Peyer's patch (tissue), 4 donors: Measurements from ENCODE around the gene ANKRD44. TPM values are rescaled to one million over a fixed set of nuclear protein-coding genes. Genes with fewer than 3 reads are reported as not detected.

ENCODE experiments used
- DNase-seq, 3 donors: peaks; one replicate each; pipeline ENCODE4 v3.0.0-alpha.2; 2017 to 2019
- H3K27ac ChIP-seq, 4 donors: fragments of 200-600 bp; sonication (generic); one replicate each; pipeline ENCODE4 v1.5.1; 2016 to 2019
- H3K27me3 ChIP-seq, 2 donors: fragments of 200-600 bp; sonication (generic); one replicate each; pipeline ENCODE4 v1.5.1; 2019
- H3K36me3 ChIP-seq, 3 donors: fragments of 200-600 bp; sonication (generic); one replicate each; pipeline ENCODE4 v1.5.1; 2016 to 2019
- H3K4me1 ChIP-seq, 4 donors: fragments of 200-600 bp; sonication (generic); one replicate each; pipeline ENCODE4 v1.5.1; 2016 to 2019
- H3K4me3 ChIP-seq, 4 donors: fragments of 200-600 bp; sonication (generic); 1 replicate in 3 of 4; 2 replicates in 1 of 4; pipeline ENCODE4 v1.5.1; 2016 to 2019; ENCODE audit warnings: mild to moderate bottlenecking in 1 of 4
- H3K9me3 ChIP-seq, 4 donors: fragments of 200-600 bp; sonication (generic); one replicate each; pipeline ENCODE4 v1.5.1; 2016 to 2019; ENCODE audit warnings: mild to moderate bottlenecking in 1 of 4
- CTCF ChIP-seq, 6 experiments: fragments of 450-650 bp in 4 of 6; fragments of 200-600 bp in 2 of 6; sonication (generic) in 1 of 6; IDR thresholded peaks; one replicate each; pipeline ENCODE4 v1.5.1; 2017 to 2019; ENCODE audit warnings: antibody characterized with exemption in 6 of 6, mild to moderate bottlenecking in 3 of 6, moderate library complexity in 1 of 6
- POLR2A ChIP-seq, 2 donors: fragments of 450-650 bp; IDR thresholded peaks; one replicate each; pipeline ENCODE4 v1.5.1; 2017; ENCODE audit warnings: antibody characterized with exemption in 2 of 2, mild to moderate bottlenecking in 2 of 2, moderate library complexity in 2 of 2
- total RNA-seq, 4 donors: library from RNA; depleted of rRNA; stranded (reverse); fragments of >200 nt; gene quantifications; one replicate each; pipeline ENCODE4 v1.1.0, GENCODE V29; 2016

Gene ANKRD44
- total RNA-seq, 4 donors from 2014 or later: 24.8 to 215 (median 32.0) TPM

- no peak overlapping the region for H3K4me3 ChIP-seq
- H3K36me3 ChIP-seq: peaks cover 0 to 32% (median 0%) of the 10 kb centered on the region in 3 donors
These were observed 314.7 kb downstream of the ANKRD44 start for GRCh38 chr2:196995757-196996314.

GRCh38 chr2:196994764-196995163, 315.8 kb downstream of the ANKRD44 start:
- Histone ChIP-seq H3K9me3 (no peaks in the 10 kb centered on the region), H3K27ac (no peak overlapping the region), H3K36me3 (peaks cover 0 to 32% (median 0%) of the 10 kb centered on the region in 3 donors), H3K4me1 (no peaks in the 10 kb centered on the region), H3K27me3 (no peaks in the 10 kb centered on the region), H3K4me3 (no peak overlapping the region)
- TF ChIP-seq CTCF (IDR thresholded peaks at IDR 0.05): no peak
- no peak for TF ChIP-seq POLR2A (IDR thresholded peaks at IDR 0.05)
- no peak for DNase-seq

More at GRCh38 chr2:196995757-196996314, 314.7 kb downstream of the ANKRD44 start:
- no peak for TF ChIP-seq CTCF (IDR thresholded peaks at IDR 0.05)
- TF ChIP-seq POLR2A (IDR thresholded peaks at IDR 0.05): no peak
- no peak overlapping the region for H3K27ac ChIP-seq
- no peaks in the 10 kb centered on the region for H3K4me1 ChIP-seq
- DNase-seq: no peak
- no peaks in the 10 kb centered on the region for H3K9me3 ChIP-seq
- H3K27me3 ChIP-seq: no peaks in the 10 kb centered on the region

- no peak overlapping the region for H3K4me3 ChIP-seq
- H3K27ac ChIP-seq: no peak overlapping the region
- H3K9me3 ChIP-seq: no peaks in the 10 kb centered on the region
- H3K36me3 ChIP-seq: peaks cover 0 to 29% (median 0%) of the 10 kb centered on the region in 3 donors
- no peaks in the 10 kb centered on the region for H3K27me3 ChIP-seq
- TF ChIP-seq POLR2A (IDR thresholded peaks at IDR 0.05): no peak
- no peak for TF ChIP-seq CTCF (IDR thresholded peaks at IDR 0.05)
- H3K4me1 ChIP-seq: no peaks in the 10 kb centered on the region
- no peak for DNase-seq
These were observed 317.0 kb downstream of the ANKRD44 start for GRCh38 chr2:196993617-196994016.

GRCh38 chr2:196992466-196992865, 318.1 kb downstream of the ANKRD44 start:
- no peak overlapping the region for H3K27ac ChIP-seq
- no peaks in the 10 kb centered on the region for H3K27me3 ChIP-seq
- no peak for DNase-seq
- no peak overlapping the region for H3K4me3 ChIP-seq
- peaks cover 0 to 9% (median 0%) of the 10 kb centered on the region in 4 donors for H3K4me1 ChIP-seq
- peaks cover 0 to 20% (median 0%) of the 10 kb centered on the region in 3 donors for H3K36me3 ChIP-seq
- H3K9me3 ChIP-seq: no peaks in the 10 kb centered on the region
- no peak for TF ChIP-seq POLR2A (IDR thresholded peaks at IDR 0.05)
- TF ChIP-seq CTCF (IDR thresholded peaks at IDR 0.05): no peak

GRCh38 chr2:196990788-196991461, 319.7 kb downstream of the ANKRD44 start:
- Histone ChIP-seq H3K4me3 (no peak overlapping the region), H3K27me3 (no peaks in the 10 kb centered on the region), H3K27ac (no peak overlapping the region), H3K4me1 (peaks cover 0 to 10% (median 0%) of the 10 kb centered on the region in 4 donors), H3K36me3 (peaks cover 0 to 20% (median 0%) of the 10 kb centered on the region in 3 donors), H3K9me3 (no peaks in the 10 kb centered on the region)
- TF ChIP-seq POLR2A (IDR thresholded peaks at IDR 0.05) (no peak), CTCF (IDR thresholded peaks at IDR 0.05) (no peak)
- no peak for DNase-seq
